Measurements from ENCODE around the gene STC2. TPM values are rescaled to one million over a fixed set of nuclear protein-coding genes. Genes with fewer than 3 reads are reported as not detected.

STC2 gene
- total and polyA plus RNA-seq, 2 experiments from 2014 or later: 184 to 330 TPM

- no peak for TF ChIP-seq EZH2phosphoT487 (IDR thresholded peaks at IDR 0.05; ENCODE audit: insufficient read depth, low read depth)
- TF ChIP-seq EZH2 (IDR thresholded peaks at IDR 0.05; ENCODE audit: insufficient read depth, poor library complexity, severe bottlenecking): no peak
- WGBS, 2 experiments (ENCODE audit: low coverage in 1 of 2, low lambda C conversion rate in 2 of 2, missing lambda C conversion rate in 2 of 2): 8 to 12% methylated on average over 59 to 69 of the region's 76 CpGs
- H3K27me3 ChIP-seq (replicated peaks; ENCODE audit: insufficient read depth): no peaks in the 10 kb centered on the region
- peak overlapping the region; percentile 88 for H3K4me3 ChIP-seq
- no peaks in the 10 kb centered on the region for H4K20me1 ChIP-seq (ENCODE audit: insufficient read depth)
- H3K4me2 ChIP-seq (ENCODE audit: unreplicated experiment): peak overlapping the region; percentile 83
- peaks cover 32% of the 10 kb centered on the region for H3F3A ChIP-seq (ENCODE audit: insufficient read depth)
- peaks cover 43% of the 10 kb centered on the region for H3K79me2 ChIP-seq (ENCODE audit: insufficient read depth)
- in situ Hi-C loops (cut with MboI): no loop called here
- peaks cover 28% of the 10 kb centered on the region for H3K4me1 ChIP-seq (ENCODE audit: insufficient read depth)
- peak; percentile 82 for DNase-seq
- peak overlapping the region; percentile 87 for H3K9ac ChIP-seq
- no peaks in the 10 kb centered on the region for H3K9me3 ChIP-seq (ENCODE audit: low read depth)
- peak overlapping the region; percentile 81 for H2AFZ ChIP-seq
- peak overlapping the region; percentile 86 for H3K27ac ChIP-seq
- H3K9me2 ChIP-seq (ENCODE audit: insufficient read depth): no peaks in the 10 kb centered on the region
- peaks cover 29% of the 10 kb centered on the region for H3K36me3 ChIP-seq (ENCODE audit: low read depth)
Measured at GRCh38 chr5:173327084-173327947, 898 bp downstream of the STC2 start.

DNA sequence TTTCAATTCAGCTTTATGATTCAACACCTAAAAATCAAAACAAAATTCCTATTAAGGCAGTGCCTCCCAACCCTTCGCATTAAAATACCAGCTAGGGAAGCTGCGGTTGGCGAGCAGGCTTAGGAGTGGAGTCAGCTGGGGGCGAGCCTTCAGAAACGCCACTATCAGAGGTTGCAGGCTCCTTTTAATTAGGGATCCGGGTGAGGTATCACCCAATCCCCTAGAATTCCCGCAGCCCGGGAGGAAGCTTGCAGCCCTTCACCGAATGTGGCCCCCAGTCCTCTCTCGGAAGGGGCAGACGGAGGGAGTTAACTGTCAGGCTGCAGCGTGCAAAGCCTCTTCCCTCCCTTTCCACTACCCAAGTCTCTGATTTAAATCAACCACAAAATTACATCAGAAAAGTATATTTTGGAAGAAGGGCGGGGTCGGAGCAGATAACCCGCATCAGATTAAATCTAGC is 1.7 kb downstream of the STC2 start:
- H3K4me3 ChIP-seq: peak overlapping the region; percentile 88
- H3K36me3 ChIP-seq (ENCODE audit: low read depth): peaks cover 36% of the 10 kb centered on the region
- peak overlapping the region; percentile 83 for H3K4me2 ChIP-seq (ENCODE audit: unreplicated experiment)
- no peaks in the 10 kb centered on the region for H3K9me2 ChIP-seq (ENCODE audit: insufficient read depth)
- peak overlapping the region; percentile 86 for H3K27ac ChIP-seq
- H3K27me3 ChIP-seq (replicated peaks; ENCODE audit: insufficient read depth): no peaks in the 10 kb centered on the region
- peaks cover 36% of the 10 kb centered on the region for H3K4me1 ChIP-seq (ENCODE audit: insufficient read depth)
- WGBS, 2 experiments (ENCODE audit: low coverage in 1 of 2, low lambda C conversion rate in 2 of 2, missing lambda C conversion rate in 2 of 2): 4 to 5% methylated on average over 15 of the region's 15 CpGs
- peak overlapping the region; percentile 87 for H3K9ac ChIP-seq
- no peaks in the 10 kb centered on the region for H4K20me1 ChIP-seq (ENCODE audit: insufficient read depth)
- no peak for TF ChIP-seq EZH2phosphoT487 (IDR thresholded peaks at IDR 0.05; ENCODE audit: insufficient read depth, low read depth)
- no peak for TF ChIP-seq EZH2 (IDR thresholded peaks at IDR 0.05; ENCODE audit: insufficient read depth, poor library complexity, severe bottlenecking)
- in situ Hi-C loops (cut with MboI): no loop called here
- H3K9me3 ChIP-seq (ENCODE audit: low read depth): no peaks in the 10 kb centered on the region
- peaks cover 38% of the 10 kb centered on the region for H3F3A ChIP-seq (ENCODE audit: insufficient read depth)
- peak; percentile 97 for DNase-seq
- peaks cover 43% of the 10 kb centered on the region for H3K79me2 ChIP-seq (ENCODE audit: insufficient read depth)
- no peak overlapping the region for H2AFZ ChIP-seq

GRCh38 chr5:173325091-173325698 is 3.0 kb downstream of the STC2 start:
- peaks cover 52% of the 10 kb centered on the region for H3K79me2 ChIP-seq (ENCODE audit: insufficient read depth)
- no peak for TF ChIP-seq EZH2 (IDR thresholded peaks at IDR 0.05; ENCODE audit: insufficient read depth, poor library complexity, severe bottlenecking)
- TF ChIP-seq EZH2phosphoT487 (IDR thresholded peaks at IDR 0.05; ENCODE audit: insufficient read depth, low read depth): no peak
- no peak overlapping the region for H2AFZ ChIP-seq
- peak overlapping the region; percentile 47; the same call in 1 of the 2 replicates for H3K27ac ChIP-seq
- 88 to 90% methylated on average over 13 of the region's 13 CpGs for WGBS, 2 experiments (ENCODE audit: low coverage in 1 of 2, low lambda C conversion rate in 2 of 2, missing lambda C conversion rate in 2 of 2)
- no peaks in the 10 kb centered on the region for H4K20me1 ChIP-seq (ENCODE audit: insufficient read depth)
- H3K9me3 ChIP-seq (ENCODE audit: low read depth): no peaks in the 10 kb centered on the region
- H3K9ac ChIP-seq: peak overlapping the region; percentile 87
- H3K27me3 ChIP-seq (replicated peaks; ENCODE audit: insufficient read depth): no peaks in the 10 kb centered on the region
- H3K4me2 ChIP-seq (ENCODE audit: unreplicated experiment): peak overlapping the region; percentile 83
- H3K36me3 ChIP-seq (ENCODE audit: low read depth): peaks cover 48% of the 10 kb centered on the region
- H3F3A ChIP-seq (ENCODE audit: insufficient read depth): peaks cover 47% of the 10 kb centered on the region
- H3K9me2 ChIP-seq (ENCODE audit: insufficient read depth): no peaks in the 10 kb centered on the region
- DNase-seq: no peak
- H3K4me1 ChIP-seq (ENCODE audit: insufficient read depth): peaks cover 40% of the 10 kb centered on the region
- in situ Hi-C loops (cut with MboI): no loop called here
- peak overlapping the region; percentile 88 for H3K4me3 ChIP-seq

- H3K36me3 ChIP-seq (ENCODE audit: low read depth): peaks cover 56% of the 10 kb centered on the region
- H3K9me3 ChIP-seq (ENCODE audit: low read depth): no peaks in the 10 kb centered on the region
- peak; percentile 93 for DNase-seq
- H3F3A ChIP-seq (ENCODE audit: insufficient read depth): peaks cover 53% of the 10 kb centered on the region
- H3K27ac ChIP-seq: peak overlapping the region; percentile 47
- H3K9me2 ChIP-seq (ENCODE audit: insufficient read depth): no peaks in the 10 kb centered on the region
- no peaks in the 10 kb centered on the region for H3K27me3 ChIP-seq (replicated peaks; ENCODE audit: insufficient read depth)
- in situ Hi-C loops (cut with MboI): no loop called here
- peak overlapping the region; percentile 83 for H3K4me2 ChIP-seq (ENCODE audit: unreplicated experiment)
- peaks cover 40% of the 10 kb centered on the region for H3K4me1 ChIP-seq (ENCODE audit: insufficient read depth)
- peak overlapping the region; percentile 36; the same call in 1 of the 2 replicates for H2AFZ ChIP-seq
- 12 to 14% methylated on average over 29 of the region's 29 CpGs for WGBS, 2 experiments (ENCODE audit: low coverage in 1 of 2, low lambda C conversion rate in 2 of 2, missing lambda C conversion rate in 2 of 2)
- peak overlapping the region; percentile 87 for H3K9ac ChIP-seq
- H3K4me3 ChIP-seq: peak overlapping the region; percentile 88
- TF ChIP-seq EZH2 (IDR thresholded peaks at IDR 0.05; ENCODE audit: insufficient read depth, poor library complexity, severe bottlenecking) (no peak), EZH2phosphoT487 (IDR thresholded peaks at IDR 0.05; ENCODE audit: insufficient read depth, low read depth) (no peak)
- H3K79me2 ChIP-seq (ENCODE audit: insufficient read depth): peaks cover 52% of the 10 kb centered on the region
- no peaks in the 10 kb centered on the region for H4K20me1 ChIP-seq (ENCODE audit: insufficient read depth)
Measured at GRCh38 chr5:173324115-173325001, 3.9 kb downstream of the STC2 start.
